ENCODE results near the gene MPHOSPH9. TPM values are rescaled to one million over a fixed set of nuclear protein-coding genes. Genes with fewer than 3 reads are reported as not detected.

MPHOSPH9 gene
- total and polyA plus RNA-seq, 2 donors (not counting 3 experiments of a cell fraction or from before 2014, with no cell fraction given), result 7.8 to 42.4 TPM

DNA sequence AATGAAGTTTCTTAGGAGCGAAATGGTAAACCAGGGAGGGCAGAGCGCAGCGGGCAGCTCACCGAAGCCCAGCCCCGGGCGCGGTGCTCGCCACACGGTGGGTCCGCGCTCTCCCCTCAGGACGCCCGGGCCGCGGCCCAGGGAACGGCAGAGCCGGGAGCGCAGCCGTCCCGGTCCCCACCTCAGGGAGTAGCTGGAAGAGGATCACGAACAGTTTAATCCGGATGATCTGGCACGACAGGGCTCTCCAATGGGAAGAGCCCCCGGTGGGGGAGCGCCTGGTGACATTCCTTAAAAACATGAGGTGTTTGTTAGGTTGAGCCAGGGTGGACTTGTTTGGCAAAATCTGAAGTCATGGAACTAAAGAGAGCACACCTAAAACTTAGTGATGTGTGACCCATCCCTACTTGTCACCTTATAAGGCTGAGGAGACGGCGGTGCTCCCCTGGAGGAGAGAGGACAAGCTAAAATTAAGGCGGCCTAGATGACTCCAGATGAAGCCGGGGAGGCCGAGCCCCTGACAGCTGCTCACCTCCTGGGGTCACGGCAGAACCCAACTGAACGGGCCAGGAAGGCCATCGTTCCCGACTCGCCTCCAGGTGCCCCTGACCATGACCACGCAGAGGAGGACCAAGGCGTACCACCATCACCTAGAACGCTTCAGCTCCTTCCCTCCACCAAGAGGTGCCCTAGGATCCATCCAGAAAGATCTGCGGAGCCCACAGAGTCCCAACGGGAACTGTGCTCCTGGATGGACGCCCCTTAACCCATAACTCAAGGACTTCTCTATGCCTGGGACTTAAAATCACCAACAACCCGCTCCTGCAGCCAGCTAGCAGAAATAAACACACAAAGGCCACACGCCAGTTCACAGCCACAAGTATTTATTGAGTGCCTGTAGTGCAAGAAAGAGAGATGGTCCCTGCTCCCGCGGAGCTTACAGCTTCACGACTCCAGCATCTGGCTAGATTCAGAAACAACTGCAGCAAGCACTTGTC lies 81.2 kb downstream of the MPHOSPH9 start:
- ChIA-PET CTCF (interaction anchor here (0.8 to 7.2 kb wide), 12 partner anchors 10 to 176 kb away, joined by 3 to 108 read pairs (median 3); partner anchors contain the start of genes MPHOSPH9 and OGFOD2), POLR2A (interaction anchor here (0.7 to 1.1 kb wide), 2 partner anchors 10 to 81 kb away, joined by 3 to 4 read pairs; partner anchors contain the start of genes MPHOSPH9 and MTRFR)
- Histone ChIP-seq H3K27ac (ENCODE audit: insufficient read depth, low read depth, low read length) (no peak overlapping the region), H3K79me2 (ENCODE audit: control insufficient read depth, insufficient read depth, low read length) (peaks cover 9% of the 10 kb centered on the region), H3K9me3 (replicated peaks; ENCODE audit: control insufficient read depth, insufficient read depth, low read length) (no peaks in the 10 kb centered on the region), H3K27me3 (ENCODE audit: control insufficient read depth in 2 of 2, insufficient read depth in 2 of 2, low read length in 2 of 2) (no peaks in the 10 kb centered on the region), H3K4me3 (replicated peaks in 1 of 3; ENCODE audit: insufficient read depth in 1 of 3, low read depth in 1 of 3, low read length in 3 of 3) (peak overlapping the region; percentile 61 to 72 (median 66)), H4K20me1 (replicated peaks; ENCODE audit: control insufficient read depth, extremely low read depth, insufficient read depth, low read length) (no peaks in the 10 kb centered on the region), H3K9me1 (replicated peaks; ENCODE audit: control insufficient read depth, extremely low read depth, insufficient read depth, low read length) (no peaks in the 10 kb centered on the region), H3K36me3 (ENCODE audit: control insufficient read depth in 2 of 2, extremely low read depth in 1 of 2, insufficient read depth in 2 of 2, low read length in 2 of 2) (peaks cover 0 to 1% of the 10 kb centered on the region in 2 experiments), H3K4me2 (ENCODE audit: insufficient read depth, low read length) (peak overlapping the region; percentile 75), H3K4me1 (ENCODE audit: control insufficient read depth, extremely low read depth, insufficient read depth, low read length) (peaks cover 14% of the 10 kb centered on the region), H2AFZ (ENCODE audit: low read depth, low read length) (peak overlapping the region; percentile 81), H3K9ac (replicated peaks; ENCODE audit: extremely low read depth, insufficient read depth, low read length) (peak overlapping the region; percentile 64)
- dilution Hi-C loops (cut with MboI; ENCODE audit: extremely low pct_ligation_motif_present, low sequenced_read_pairs), result no loop called here
- TF ChIP-seq, protein P1, sequence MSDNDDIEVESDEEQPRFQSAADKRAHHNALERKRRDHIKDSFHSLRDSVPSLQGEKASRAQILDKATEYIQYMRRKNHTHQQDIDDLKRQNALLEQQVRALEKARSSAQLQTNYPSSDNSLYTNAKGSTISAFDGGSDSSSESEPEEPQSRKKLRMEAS (IDR thresholded peaks at IDR 0.05; ENCODE audit: insufficient read depth, insufficient read length), result no peak
- TF ChIP-seq EZH2 (IDR thresholded peaks at IDR 0.05; ENCODE audit: borderline replicate concordance, low read depth, low read length, severe bottlenecking) (no peak), GATA2 (IDR thresholded peaks at IDR 0.05; ENCODE audit: insufficient read depth, insufficient read length, low read depth, low read length) (no peak), JUN (IDR thresholded peaks at IDR 0.05; ENCODE audit: borderline replicate concordance, insufficient read depth, insufficient read length, low read depth) (no peak), CTCF (IDR thresholded peaks at IDR 0.05; ENCODE audit: extremely low read depth in 1 of 2, insufficient read depth in 1 of 2, low read depth in 1 of 2, low read length in 2 of 2) (no peak), POLR2A (IDR thresholded peaks at IDR 0.05; ENCODE audit: low read depth, low read length) (no peak), MYC (IDR thresholded peaks at IDR 0.05; ENCODE audit: low read depth, low read length) (no peak), FOS (IDR thresholded peaks at IDR 0.05; ENCODE audit: borderline replicate concordance, insufficient read depth, low read length) (no peak), POLR2AphosphoS5 (IDR thresholded peaks at IDR 0.05; ENCODE audit: insufficient read depth, low read depth, low read length) (no peak)
- intact Hi-C loops (cut with micrococcal nuclease), result loop anchor here (1.0 to 5.0 kb wide), 4 partner anchors 47 to 177 kb away; partner anchors contain the start of genes MPHOSPH9, MTRFR and OGFOD2
- no peak for DNase-seq (ENCODE audit: low read depth, low spot score)
- FAIRE-seq, result no peak
- BruUV-seq (replicated peaks), result no TSS peak
